AG04450 (cell line): ENCODE measurements around the gene RARG. TPM values are rescaled to one million over a fixed set of nuclear protein-coding genes. Genes with fewer than 3 reads are reported as not detected.

ENCODE experiments used
- CTCF ChIA-PET: fragments of 300-600, 350-600 bp; formaldehyde crosslinking; extraction: SDS; loops from one replicate; lab custom pipeline; 2022; ENCODE audit warnings: antibody characterized with exemption, inconsistent platforms; lab: Charles Lee
- POLR2A ChIA-PET: fragments of 350-600 bp; formaldehyde crosslinking; extraction: SDS; loops from one replicate; lab custom pipeline; 2021; ENCODE audit warnings: antibody characterized with exemption, inconsistent platforms; lab: Yijun Ruan, JAX
- DNase-seq: peaks from one replicate; pipeline ENCODE4 v3.0.0-alpha.2; 2011; ENCODE audit warnings: low read depth, low spot score
- H3K27ac ChIP-seq: one replicate; pipeline ENCODE4 v1.5.1; 2012; ENCODE audit warnings: low read depth, low read length, control low read depth
- H3K27me3 ChIP-seq: one replicate; pipeline ENCODE4 v1.6.0; 2012; ENCODE audit warnings: low read length; ENCODE audit not compliant: control insufficient read depth, insufficient read depth
- H3K4me3 ChIP-seq: 2 replicates; pipeline ENCODE4 v1.5.1; 2011; ENCODE audit warnings: mild to moderate bottlenecking, low read depth, low read length, control low read depth
- H3K9me3 ChIP-seq: 2 replicates; pipeline ENCODE4 v1.5.1; 2012; ENCODE audit warnings: low read length; ENCODE audit not compliant: control insufficient read depth, insufficient read depth
- CTCF ChIP-seq: IDR thresholded peaks from 2 replicates; pipeline ENCODE4 v1.5.1; 2011; ENCODE audit warnings: low read depth, low read length, control low read depth, inconsistent platforms
- polyA plus RNA-seq: library from polyadenylated mRNA; depleted of rRNA; stranded (reverse); fragments of >200 nt; gene quantifications from 2 replicates; pipeline ENCODE4 v1.2.3, GENCODE V29; 2011

Gene RARG
- polyA plus RNA-seq, 1 experiment, result 20.1 TPM

- no peak for TF ChIP-seq CTCF
- CTCF ChIA-PET, result interaction anchor here (1.2 kb wide), 1 partner anchor 89 kb away, joined by 3 read pairs; no protein-coding TSS in a partner anchor
Observed at GRCh38 chr12:53255996-53256395, 24.0 kb upstream of the RARG start.

GRCh38 chr12:53254816-53255545 is 23.0 kb upstream of the RARG start:
- no peak for TF ChIP-seq CTCF
- ChIA-PET CTCF (interaction anchor here (0.8 kb wide), 2 partner anchors 41 to 66 kb away, joined by 4 to 5 read pairs; no protein-coding TSS in a partner anchor), POLR2A (no interaction called here)
- no peak overlapping the region for H3K27ac ChIP-seq
- DNase-seq, result no peak
- no peaks in the 10 kb centered on the region for H3K27me3 ChIP-seq
- H3K9me3 ChIP-seq, result no peaks in the 10 kb centered on the region; the same call in 1 of the 2 replicates
- no peak overlapping the region for H3K4me3 ChIP-seq

More at GRCh38 chr12:53255996-53256395, 24.0 kb upstream of the RARG start:
- POLR2A ChIA-PET, result no interaction called here
- no peaks in the 10 kb centered on the region for H3K27me3 ChIP-seq
- no peak overlapping the region for H3K27ac ChIP-seq
- DNase-seq, result no peak
- no peaks in the 10 kb centered on the region; the same call in 1 of the 2 replicates for H3K9me3 ChIP-seq
- H3K4me3 ChIP-seq, result no peak overlapping the region

DNA sequence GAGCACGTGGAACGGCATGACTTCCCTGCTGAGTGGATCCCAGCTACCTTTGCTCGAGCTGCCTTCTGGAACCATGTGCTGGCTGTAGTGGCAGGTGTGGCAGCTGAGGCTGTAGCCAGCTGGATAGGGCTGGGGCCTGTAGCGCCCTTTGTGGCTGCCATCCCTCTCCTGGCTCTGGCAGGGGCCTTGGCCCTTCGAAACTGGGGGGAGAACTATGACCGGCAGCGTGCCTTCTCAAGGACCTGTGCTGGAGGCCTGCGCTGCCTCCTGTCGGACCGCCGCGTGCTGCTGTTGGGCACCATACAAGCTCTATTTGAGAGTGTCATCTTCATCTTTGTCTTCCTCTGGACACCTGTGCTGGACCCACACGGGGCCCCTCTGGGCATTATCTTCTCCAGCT is 21.3 kb upstream of the RARG start:
- POLR2A ChIA-PET, result interaction anchor here (1.4 kb wide), 1 partner anchor 34 kb away, joined by 5 read pairs; no protein-coding TSS in a partner anchor

DNA sequence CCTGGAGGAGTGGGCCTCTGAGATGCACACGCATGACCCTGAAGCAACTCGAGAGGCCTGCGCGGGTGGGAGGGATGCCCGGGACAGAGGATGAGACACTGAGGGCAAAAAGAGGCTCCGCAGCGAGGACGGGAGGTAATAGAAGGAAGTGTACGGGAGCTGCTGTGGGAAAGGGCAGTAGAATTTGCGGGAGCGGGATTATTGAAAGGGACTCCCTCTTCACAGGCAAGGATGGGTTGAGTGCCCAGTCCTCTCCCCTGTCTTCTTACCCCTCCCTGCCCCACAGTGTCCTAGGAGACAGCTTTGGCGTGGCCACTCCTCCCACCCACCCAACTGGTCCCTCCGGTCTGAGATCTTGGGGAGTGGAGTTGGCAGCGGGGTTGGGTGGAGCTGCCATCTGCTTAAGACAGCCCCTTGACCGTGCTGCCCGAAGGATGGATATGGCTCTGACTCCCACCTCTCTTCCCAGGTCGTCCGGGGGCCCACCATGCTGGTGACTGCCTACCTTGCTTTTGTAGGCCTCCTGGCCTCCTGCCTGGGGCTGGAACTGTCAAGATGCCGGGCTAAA is 20.4 kb upstream of the RARG start:
- Histone ChIP-seq H3K4me3 (peak overlapping the region; percentile 88), H3K27ac (peak overlapping the region; percentile 68), H3K27me3 (no peaks in the 10 kb centered on the region), H3K9me3 (no peaks in the 10 kb centered on the region; the same call in 1 of the 2 replicates)
- POLR2A ChIA-PET, result interaction anchor here (1.4 kb wide), 1 partner anchor 33 kb away, joined by 5 read pairs; no protein-coding TSS in a partner anchor
- DNase-seq, result no peak
- CTCF ChIA-PET, result interaction anchor here (0.9 to 1.5 kb wide), 5 partner anchors 10 to 69 kb away, joined by 3 to 4 read pairs (median 3); partner anchors contain the start of gene AAAS
- 0 out of 2 replicates have a peak, but pooled peaks have one; percentile 37 for TF ChIP-seq CTCF

More for the DNA sequence above, 21.3 kb upstream of the RARG start:
- H3K9me3 ChIP-seq, result no peaks in the 10 kb centered on the region; the same call in 1 of the 2 replicates
- TF ChIP-seq CTCF, result no peak
- DNase-seq, result no peak
- CTCF ChIA-PET, result interaction anchor here (0.9 to 1.3 kb wide), 3 partner anchors 10 to 68 kb away, joined by 3 read pairs; partner anchors contain the start of gene AAAS
- H3K27me3 ChIP-seq, result no peaks in the 10 kb centered on the region
- H3K27ac ChIP-seq, result no peak overlapping the region
- peak overlapping the region; percentile 88 for H3K4me3 ChIP-seq
